GM12878 (cell line): ENCODE data around the gene OXCT2. TPM values are rescaled to one million over a fixed set of nuclear protein-coding genes. Genes with fewer than 3 reads are reported as not detected.

Experiments
- BCLAF1 ChIP-seq: fragments of 450-650 bp; IDR thresholded peaks from 2 replicates; pipeline ENCODE4 v1.6.1; 2017; ENCODE audit warnings: antibody characterized with exemption, mild to moderate bottlenecking, moderate library complexity
- BHLHE40 ChIP-seq, 2 experiments: fragments of 450-650 bp in 1 of 2; IDR thresholded peaks; 2 replicates each; pipeline ENCODE4 v1.6.1; 2011 to 2017; ENCODE audit warnings: low read depth in 2 of 2, borderline replicate concordance in 1 of 2, improper control_type of control experiment in 1 of 2, low read length in 1 of 2, mild to moderate bottlenecking in 1 of 2
- CUX1 ChIP-seq: IDR thresholded peaks from 2 replicates; pipeline ENCODE4 v1.6.1; 2012; ENCODE audit warnings: improper control_type of control experiment, low read depth, low read length; ENCODE audit not compliant: insufficient replicate concordance
- E4F1 ChIP-seq: fragments of 450-650 bp; IDR thresholded peaks from 2 replicates; pipeline ENCODE4 v1.6.1; 2018; ENCODE audit warnings: borderline replicate concordance, mild to moderate bottlenecking; ENCODE audit not compliant: partially characterized antibody
- EP300 ChIP-seq, 2 experiments: fragments of 150-350 bp in 1 of 2; IDR thresholded peaks; 2 replicates each; pipeline ENCODE4 v1.6.1; 2011 to 2012; ENCODE audit warnings: low read depth in 2 of 2, low read length in 2 of 2, borderline replicate concordance in 1 of 2, improper control_type of control experiment in 1 of 2, inconsistent platforms in 1 of 2; ENCODE audit not compliant: control insufficient read depth in 1 of 2
- ESRRA ChIP-seq: IDR thresholded peaks from 2 replicates; pipeline ENCODE4 v1.6.1; 2012; ENCODE audit warnings: mild to moderate bottlenecking, low read length, improper control_type of control experiment
- KDM1A ChIP-seq: fragments of 200-600 bp; sonication (generic); IDR thresholded peaks from 2 replicates; pipeline ENCODE4 v1.6.1; 2016; ENCODE audit warnings: borderline replicate concordance
- LARP7 ChIP-seq: fragments of 450-650 bp; IDR thresholded peaks from 2 replicates; pipeline ENCODE4 v1.6.1; 2017; ENCODE audit warnings: mild to moderate bottlenecking
- MEF2A ChIP-seq: IDR thresholded peaks from 2 replicates; pipeline ENCODE4 v1.6.1; 2011; ENCODE audit warnings: low read depth, mild to moderate bottlenecking, low read length, moderate library complexity; ENCODE audit not compliant: insufficient read depth
- MTA2 ChIP-seq: fragments of 450-650 bp; IDR thresholded peaks from 2 replicates; pipeline ENCODE4 v1.6.1; 2016; ENCODE audit warnings: low read depth, mild to moderate bottlenecking, moderate library complexity
- MYC ChIP-seq: IDR thresholded peaks from 2 replicates; pipeline ENCODE4 v1.6.1; 2011; ENCODE audit warnings: mild to moderate bottlenecking, low read length, moderate library complexity, inconsistent platforms; ENCODE audit not compliant: insufficient read depth, insufficient replicate concordance, insufficient read length, severe bottlenecking
- NR2C2 ChIP-seq: IDR thresholded peaks from 2 replicates; pipeline ENCODE4 v1.6.1; 2011; ENCODE audit warnings: borderline replicate concordance, low read depth; ENCODE audit not compliant: control insufficient read depth, insufficient read length
- NRF1 ChIP-seq: conservative IDR thresholded peaks from 2 replicates; pipeline ENCODE4 v1.6.1; 2011; ENCODE audit warnings: mild to moderate bottlenecking, low read depth, low read length, improper control_type of control experiment
- YBX1 ChIP-seq: fragments of 450-650 bp; IDR thresholded peaks from 2 replicates; pipeline ENCODE4 v1.6.1; 2016; ENCODE audit warnings: antibody characterized with exemption
- ZBTB4 ChIP-seq: fragments of 450-650 bp; formaldehyde crosslinking; IDR thresholded peaks from 2 replicates; pipeline ENCODE4 v1.4.0; 2022; ENCODE audit warnings: mild to moderate bottlenecking, moderate library complexity
- ZNF384 ChIP-seq: IDR thresholded peaks from 2 replicates; pipeline ENCODE4 v1.6.1; 2012; ENCODE audit warnings: low read depth, mild to moderate bottlenecking, low read length, improper control_type of control experiment, borderline replicate concordance
- polyA plus RNA-seq, 11 experiments: library from polyadenylated mRNA; depleted of rRNA in 4 of 11; unstranded in 6 of 11; stranded (reverse) in 5 of 11; fragments of >200 nt; fragmentation: Nextera tagmentation in 4 of 11; fragmentation: Illumina TruSeq in 1 of 11; extraction: Ambion mirVana in 4 of 11; extraction: Trizol in 1 of 11; gene quantifications; 1 replicate in 1 of 11; 2 replicates in 10 of 11; pipeline versions ENCODE4 v1.2.1 to v1.2.3, GENCODE V29; 2011 to 2016; ENCODE audit warnings: inconsistent platforms in 2 of 11, missing spikeins in 2 of 11, low read depth in 1 of 11
- total RNA-seq, 4 experiments: library from RNA; depleted of rRNA in 3 of 4; stranded (reverse); fragments of >200 nt in 3 of 4; fragmentation: Illumina TruSeq in 1 of 4; extraction: Trizol in 1 of 4; gene quantifications; 2 replicates each; pipeline versions ENCODE4 v1.2.1 to v1.2.3, GENCODE V29; 2013 to 2021

Gene OXCT2
- total and polyA plus RNA-seq, 10 of the 15 experiments (the other 5 are each of a cell fraction or from before 2014, with no cell fraction given) = 0.06 to 1.9 (median 0.59) TPM

- TF ChIP-seq NR2C2 = no peak
- TF ChIP-seq CUX1 = no peak
- TF ChIP-seq LARP7 = no peak
- no peak for TF ChIP-seq ZBTB4
- TF ChIP-seq MTA2 = no peak
- no peak for TF ChIP-seq E4F1
- TF ChIP-seq ZNF384 = no peak
- no peak for TF ChIP-seq MEF2A
- TF ChIP-seq NRF1 = no peak
- TF ChIP-seq ESRRA = no peak
- no peak for TF ChIP-seq KDM1A
- TF ChIP-seq YBX1 = no peak
- peak in 1 of 2 experiments; percentile 42; a peak in 1 of 4 replicates for TF ChIP-seq BHLHE40 (IDR thresholded peaks at IDR 0.05; ENCODE audit: borderline replicate concordance in 1 of 2, low read depth in 2 of 2, low read length in 1 of 2)
- no peak for TF ChIP-seq MYC
- no peak for TF ChIP-seq BCLAF1
- TF ChIP-seq EP300 (IDR thresholded peaks at IDR 0.05; ENCODE audit: borderline replicate concordance in 1 of 2, control insufficient read depth in 1 of 2, low read depth in 2 of 2, low read length in 2 of 2) = no peak
Observed at GRCh38 chr1:39776400-39776713, 5.2 kb upstream of the OXCT2 start (continued).
